Mesothelial cell of epicardium (in vitro differentiated cells): Measurements from ENCODE around the gene EDA. TPM values are rescaled to one million over a fixed set of nuclear protein-coding genes. Genes with fewer than 3 reads are reported as not detected.
A peak's percentile ranks its signal among the peaks of the same experiment; 100 is the strongest.

Experiments
- DNase-seq, 2 experiments: peaks; one replicate each; pipeline ENCODE4 v3.0.0; 2021; ENCODE audit warnings: low spot score in 2 of 2; ENCODE audit not compliant: unreplicated experiment in 2 of 2
- H3K27ac Mint-ChIP-seq: 2 replicates; pipeline ENCODE4 v1.8.0; 2021; ENCODE audit warnings: mixed read lengths
- H3K27me3 Mint-ChIP-seq: 2 replicates; pipeline ENCODE4 v1.8.0; 2021; ENCODE audit warnings: low read depth, mixed read lengths
- H3K36me3 Mint-ChIP-seq: 2 replicates; pipeline ENCODE4 v1.8.0; 2021; ENCODE audit warnings: mixed read lengths
- H3K4me1 Mint-ChIP-seq: 2 replicates; pipeline ENCODE4 v1.8.0; 2021; ENCODE audit warnings: mixed read lengths
- H3K4me3 Mint-ChIP-seq: 2 replicates; pipeline ENCODE4 v1.8.0; 2021; ENCODE audit warnings: mild to moderate bottlenecking, moderate library complexity, mixed read lengths
- H3K9me3 Mint-ChIP-seq: 2 replicates; pipeline ENCODE4 v1.8.0; 2021; ENCODE audit warnings: mixed read lengths
- microRNA-seq: library from miRNA; unstranded; fragments of <30 nt; microRNA quantifications from one replicate; pipeline ENCODE4 v1.2.0, GENCODE V29; 2021; ENCODE audit warnings: inconsistent platforms, mixed read lengths
- total RNA-seq: library from RNA; stranded (reverse); gene quantifications from 3 replicates; pipeline ENCODE4 v1.2.1, GENCODE V29; 2021
- TF ChIP-seq, protein P1 (sequence below): fragments of 200-600 bp; sonication (generic); IDR thresholded peaks from one replicate; pipeline ENCODE4 v1.5.0; 2021; ENCODE audit warnings: antibody characterized with exemption; ENCODE audit not compliant: unreplicated experiment

The EDA gene
- total RNA-seq, 1 donor from 2014 or later: 9.2 TPM

DNA sequence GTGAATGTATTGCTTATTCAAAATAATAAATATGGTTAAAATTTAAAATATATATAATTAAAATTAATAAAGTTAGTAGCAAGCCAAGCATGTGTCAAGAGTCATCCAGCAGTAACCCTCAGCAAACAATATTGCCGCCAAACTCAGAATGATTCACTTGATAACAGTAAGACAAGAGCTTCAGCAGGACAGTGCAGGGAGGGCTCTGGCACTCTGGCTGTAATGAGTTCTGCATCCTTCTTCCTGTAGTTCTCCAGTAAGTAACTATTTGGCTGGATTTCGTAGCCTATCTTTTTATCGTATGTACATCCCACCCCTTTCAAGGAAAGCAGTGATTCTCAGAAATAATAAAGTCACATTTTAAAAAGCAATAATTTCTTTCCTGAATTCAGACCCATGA, 464.0 kb downstream of the EDA start:
- DNase-seq: no peak
- Mint-ChIP-seq H3K9me3 (peaks cover 24% of the 10 kb centered on the region), H3K27me3 (no peaks in the 10 kb centered on the region)

DNA sequence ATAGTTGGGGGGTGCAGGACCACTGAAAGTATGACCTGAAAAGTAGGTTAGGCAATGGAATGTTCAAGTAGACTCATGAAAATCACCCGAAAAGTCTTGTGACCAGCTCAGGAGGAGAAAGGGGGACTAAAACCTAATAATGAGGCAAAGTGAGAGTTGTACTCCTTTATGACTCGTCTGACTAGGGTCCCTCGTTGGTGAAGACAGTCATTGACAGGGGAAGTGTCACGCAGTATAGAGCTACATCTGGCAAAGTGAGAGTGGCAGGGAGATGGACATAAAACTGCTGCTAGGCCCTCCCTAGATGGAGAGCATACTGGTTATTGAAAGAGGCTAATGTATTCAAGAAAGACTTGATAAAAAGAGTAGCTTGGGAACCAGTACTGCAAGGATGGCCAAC, 466.8 kb downstream of the EDA start:
- Mint-ChIP-seq H3K27ac (no peak overlapping the region), H3K9me3 (peaks cover 12% of the 10 kb centered on the region), H3K4me1 (peaks cover 1% of the 10 kb centered on the region), H3K36me3 (no peaks in the 10 kb centered on the region), H3K27me3 (no peaks in the 10 kb centered on the region), H3K4me3 (no peak overlapping the region)
- TF ChIP-seq, protein P1, sequence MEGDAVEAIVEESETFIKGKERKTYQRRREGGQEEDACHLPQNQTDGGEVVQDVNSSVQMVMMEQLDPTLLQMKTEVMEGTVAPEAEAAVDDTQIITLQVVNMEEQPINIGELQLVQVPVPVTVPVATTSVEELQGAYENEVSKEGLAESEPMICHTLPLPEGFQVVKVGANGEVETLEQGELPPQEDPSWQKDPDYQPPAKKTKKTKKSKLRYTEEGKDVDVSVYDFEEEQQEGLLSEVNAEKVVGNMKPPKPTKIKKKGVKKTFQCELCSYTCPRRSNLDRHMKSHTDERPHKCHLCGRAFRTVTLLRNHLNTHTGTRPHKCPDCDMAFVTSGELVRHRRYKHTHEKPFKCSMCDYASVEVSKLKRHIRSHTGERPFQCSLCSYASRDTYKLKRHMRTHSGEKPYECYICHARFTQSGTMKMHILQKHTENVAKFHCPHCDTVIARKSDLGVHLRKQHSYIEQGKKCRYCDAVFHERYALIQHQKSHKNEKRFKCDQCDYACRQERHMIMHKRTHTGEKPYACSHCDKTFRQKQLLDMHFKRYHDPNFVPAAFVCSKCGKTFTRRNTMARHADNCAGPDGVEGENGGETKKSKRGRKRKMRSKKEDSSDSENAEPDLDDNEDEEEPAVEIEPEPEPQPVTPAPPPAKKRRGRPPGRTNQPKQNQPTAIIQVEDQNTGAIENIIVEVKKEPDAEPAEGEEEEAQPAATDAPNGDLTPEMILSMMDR: no peak
- DNase-seq: no peak

More for the DNA sequence above, 464.0 kb downstream of the EDA start:
- Mint-ChIP-seq H3K4me1 (no peaks in the 10 kb centered on the region), H3K27ac (no peak overlapping the region), H3K36me3 (no peaks in the 10 kb centered on the region), H3K4me3 (no peak overlapping the region)
- TF ChIP-seq, protein P1: no peak

DNA sequence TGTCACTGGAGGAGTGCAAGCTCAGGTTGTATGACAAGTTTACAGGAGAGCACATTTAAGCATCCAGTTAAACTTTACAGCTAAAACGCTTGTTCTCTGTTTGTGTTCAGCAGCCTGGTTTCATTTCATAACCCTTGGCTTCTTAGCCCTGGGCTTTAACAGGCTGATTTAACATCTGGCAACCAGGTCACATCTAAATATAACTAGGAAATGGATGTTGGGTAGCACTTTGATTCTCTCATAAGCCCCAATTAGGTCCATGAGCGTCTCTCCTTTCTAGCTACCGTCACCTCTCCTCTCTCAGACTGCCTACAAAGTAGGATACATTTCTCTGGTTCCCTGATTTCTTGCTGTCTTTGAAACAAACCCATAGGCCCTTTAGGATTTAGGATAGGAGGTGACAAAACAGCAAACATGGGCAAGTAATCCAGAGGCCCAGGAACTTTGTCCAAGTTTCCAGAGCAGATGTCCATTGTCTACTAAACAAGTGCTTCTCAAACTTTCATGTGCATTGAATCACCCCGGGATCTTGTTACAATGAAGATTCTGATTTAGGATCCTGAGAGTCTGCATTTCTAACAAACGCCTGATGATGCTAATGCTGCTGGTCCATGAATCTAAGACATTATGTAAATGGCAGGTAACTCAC, 468.8 kb downstream of the EDA start:
- TF ChIP-seq, protein P1: no peak
- peaks cover 6% of the 10 kb centered on the region for H3K9me3 Mint-ChIP-seq
- no peaks in the 10 kb centered on the region for H3K27me3 Mint-ChIP-seq
- peaks cover 10% of the 10 kb centered on the region for H3K4me1 Mint-ChIP-seq
- DNase-seq: no peak
- no peaks in the 10 kb centered on the region for H3K36me3 Mint-ChIP-seq
- H3K4me3 Mint-ChIP-seq: no peak overlapping the region
- H3K27ac Mint-ChIP-seq: no peak overlapping the region

DNA sequence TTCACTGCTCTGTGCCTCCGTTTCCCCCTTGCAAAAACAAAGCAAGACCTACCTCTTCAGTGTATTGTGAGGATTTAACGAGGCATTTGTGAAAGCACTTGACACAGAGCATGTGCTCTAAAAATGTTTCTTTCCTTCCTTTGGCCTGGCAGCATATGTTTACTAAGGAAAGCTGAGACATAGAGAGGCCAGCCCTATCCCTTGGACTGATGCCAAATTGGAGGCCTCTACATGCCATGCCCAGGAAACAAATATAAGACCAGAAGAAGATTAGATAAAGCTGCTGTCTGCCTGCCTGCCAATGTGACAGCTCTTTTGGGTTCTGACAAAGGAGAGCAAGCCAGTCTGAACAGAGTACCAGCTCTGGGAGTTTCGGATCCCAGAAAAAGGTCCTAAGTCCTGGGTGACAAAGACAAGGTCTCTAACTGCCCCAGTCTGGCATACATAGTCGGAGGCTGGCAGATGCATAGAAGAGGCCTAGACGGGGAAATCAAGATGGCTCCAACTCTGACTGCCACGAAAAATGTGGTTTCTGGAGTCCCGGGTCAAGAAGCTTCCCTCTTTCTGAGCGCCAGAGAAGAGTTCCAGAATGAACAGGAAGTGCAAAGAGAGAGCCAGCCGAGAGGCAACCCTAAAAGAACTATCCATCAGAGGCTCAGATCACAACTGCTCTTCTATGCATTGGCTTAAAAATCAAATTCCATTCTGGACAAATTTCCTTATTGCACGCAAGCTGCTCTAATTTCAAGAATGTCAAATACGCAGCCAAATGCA, 472.1 kb downstream of the EDA start:
- TF ChIP-seq, protein P1: no peak
- no peak overlapping the region for H3K4me3 Mint-ChIP-seq
- DNase-seq: no peak
- no peaks in the 10 kb centered on the region for H3K9me3 Mint-ChIP-seq
- peak overlapping the region; percentile 79 for H3K27ac Mint-ChIP-seq
- H3K36me3 Mint-ChIP-seq: no peaks in the 10 kb centered on the region
- H3K27me3 Mint-ChIP-seq: peaks cover 2% of the 10 kb centered on the region
- peaks cover 10% of the 10 kb centered on the region for H3K4me1 Mint-ChIP-seq

DNA sequence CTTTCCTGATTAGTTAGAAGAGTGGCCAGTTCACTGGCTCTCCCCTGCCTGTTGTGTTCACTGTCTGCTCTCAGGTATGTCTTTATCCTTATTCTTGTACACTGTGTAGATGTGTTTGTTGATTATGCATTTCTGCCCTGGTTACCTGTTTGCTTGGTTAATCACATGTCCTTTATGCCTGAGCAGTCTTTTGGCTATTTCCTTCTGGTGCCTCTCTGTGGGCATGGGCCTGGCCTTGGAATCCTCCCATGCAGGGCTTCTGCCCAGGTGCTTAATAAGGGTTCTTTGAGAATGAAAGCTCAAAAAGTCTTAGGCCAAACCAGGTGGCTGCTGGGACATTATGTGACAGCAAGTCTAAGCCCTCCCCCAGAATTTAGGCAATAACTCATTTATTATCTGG, 472.8 kb downstream of the EDA start:
- Mint-ChIP-seq H3K36me3 (no peaks in the 10 kb centered on the region), H3K27ac (peak overlapping the region; percentile 35), H3K4me3 (no peak overlapping the region), H3K4me1 (peaks cover 10% of the 10 kb centered on the region), H3K27me3 (peaks cover 2% of the 10 kb centered on the region), H3K9me3 (peaks cover 4% of the 10 kb centered on the region)
- TF ChIP-seq, protein P1: no peak
- DNase-seq: no peak

Small RNA genes within 50 kb of the gene (microRNA-seq; reads per million reads assigned to microRNA genes)
- 11.4 reads per million, percentile 34 among the genes with 10 or more reads in this experiment for gene MIR676

Other genes starting within 250 kb of the EDA start
- 0.05 to 0.11 TPM in 2 of 3 replicates, not detected in the other for gene NALF2, start 111.8 kb upstream of the EDA start, total RNA-seq